IMR-90 (cell line): ENCODE measurements around the gene SART1. TPM values are rescaled to one million over a fixed set of nuclear protein-coding genes. Genes with fewer than 3 reads are reported as not detected.

Source experiments
- ATAC-seq: fragments of 200-7000 bp; cut with Tn5 transposase; 2 replicates; pipeline ENCODE4 v1.9.1; 2020; ENCODE audit warnings: low read depth, mild to moderate bottlenecking, moderate library complexity
- BruUV-seq: library from RNA; stranded (reverse); fragments of 400-500 nt; replicated peaks from 2 replicates; lab custom pipeline; 2021; lab: Mats Ljungman, UMichigan
- CTCF ChIA-PET: fragments of 300-600 bp; formaldehyde crosslinking; extraction: SDS; loops from one replicate; lab custom pipeline; 2021; ENCODE audit warnings: antibody characterized with exemption; lab: Yijun Ruan, JAX
- POLR2A ChIA-PET: fragments of 300-600 bp; sonication (Branson Sonifier 250); formaldehyde crosslinking; loops from one replicate; lab custom pipeline; 2022; ENCODE audit warnings: antibody characterized with exemption; ENCODE audit not compliant: unreplicated experiment; lab: Charles Lee
- DNase-seq: peaks from one replicate; pipeline ENCODE4 v3.0.0; 2013
- H2AFZ ChIP-seq: replicated peaks from 2 replicates; pipeline ENCODE3; 2013; ENCODE audit warnings: low read length, mild to moderate bottlenecking; ENCODE audit not compliant: poor library complexity
- H2AK5ac ChIP-seq: 2 replicates; pipeline ENCODE4 v1.6.1; 2013; ENCODE audit warnings: low read depth, low read length, inconsistent platforms
- H2AK9ac ChIP-seq: replicated peaks from 2 replicates; pipeline ENCODE3; 2013; ENCODE audit warnings: mild to moderate bottlenecking, low read depth, low read length, moderate library complexity; ENCODE audit not compliant: poor library complexity
- H2BK120ac ChIP-seq: 2 replicates; pipeline ENCODE4 v1.6.1; 2013; ENCODE audit warnings: low read depth, low read length, inconsistent platforms
- H2BK15ac ChIP-seq: 3 replicates; pipeline ENCODE4 v1.6.1; 2013; ENCODE audit warnings: low read depth, low read length, inconsistent platforms
- H2BK20ac ChIP-seq: 2 replicates; pipeline ENCODE4 v1.6.1; 2013; ENCODE audit warnings: low read depth, mild to moderate bottlenecking, inconsistent platforms, low read length, moderate library complexity
- H2BK5ac ChIP-seq: 2 replicates; pipeline ENCODE4 v1.6.1; 2013; ENCODE audit warnings: mild to moderate bottlenecking, low read depth, low read length, inconsistent platforms; ENCODE audit not compliant: poor library complexity, severe bottlenecking
- H3K14ac ChIP-seq: replicated peaks from 2 replicates; pipeline ENCODE4 v1.6.1; 2013; ENCODE audit warnings: low read depth, low read length, inconsistent platforms
- H3K18ac ChIP-seq: 2 replicates; pipeline ENCODE4 v1.6.1; 2013; ENCODE audit warnings: low read depth, low read length, control low read depth
- H3K23ac ChIP-seq: 2 replicates; pipeline ENCODE4 v1.6.1; 2013; ENCODE audit warnings: low read depth, low read length, inconsistent platforms
- H3K27ac ChIP-seq: 2 replicates; pipeline ENCODE4 v1.5.1; 2013; ENCODE audit warnings: mild to moderate bottlenecking, control low read depth, low read length; ENCODE audit not compliant: insufficient read depth
- H3K27me3 ChIP-seq: 2 replicates; pipeline ENCODE4 v1.6.1; 2013; ENCODE audit warnings: low read length; ENCODE audit not compliant: control insufficient read depth, insufficient read depth
- H3K36me3 ChIP-seq: 2 replicates; pipeline ENCODE4 v1.6.1; 2013; ENCODE audit warnings: low read length, mixed read lengths; ENCODE audit not compliant: control insufficient read depth, insufficient read depth
- H3K4ac ChIP-seq: 2 replicates; pipeline ENCODE4 v1.6.1; 2013; ENCODE audit warnings: low read depth, low read length, inconsistent platforms
- H3K4me1 ChIP-seq: 2 replicates; pipeline ENCODE4 v1.6.1; 2013; ENCODE audit warnings: low read length, mixed read lengths; ENCODE audit not compliant: control insufficient read depth, insufficient read depth
- H3K4me2 ChIP-seq: 2 replicates; pipeline ENCODE4 v1.6.1; 2013; ENCODE audit warnings: low read depth, mild to moderate bottlenecking, control low read depth, low read length, moderate library complexity
- H3K4me3 ChIP-seq: 2 replicates; pipeline ENCODE4 v1.5.1; 2013; ENCODE audit warnings: low read depth, mild to moderate bottlenecking, control low read depth, low read length, moderate library complexity; ENCODE audit not compliant: insufficient read depth
- H3K56ac ChIP-seq: 2 replicates; pipeline ENCODE4 v1.6.1; 2013; ENCODE audit warnings: low read length, inconsistent platforms; ENCODE audit not compliant: insufficient read depth; ENCODE audit errors: extremely low read depth
- H3K79me1 ChIP-seq, 2 experiments: 2 replicates each; pipeline ENCODE4 v1.6.1; 2013; ENCODE audit warnings: low read length in 2 of 2, inconsistent platforms in 1 of 2, low read depth in 1 of 2
- H3K9ac ChIP-seq: 2 replicates; pipeline ENCODE4 v1.6.1; 2013; ENCODE audit warnings: low read depth, low read length, control low read depth
- H3K9me1 ChIP-seq: 2 replicates; pipeline ENCODE4 v1.6.1; 2013; ENCODE audit warnings: low read length, inconsistent platforms; ENCODE audit not compliant: insufficient read depth
- H3K9me3 ChIP-seq: 2 replicates; pipeline ENCODE4 v1.6.1; 2013; ENCODE audit warnings: low read length; ENCODE audit not compliant: control insufficient read depth, insufficient read depth
- H4K20me1 ChIP-seq: 2 replicates; pipeline ENCODE4 v1.6.1; 2013; ENCODE audit warnings: low read length, inconsistent platforms; ENCODE audit not compliant: insufficient read depth
- H4K5ac ChIP-seq: 2 replicates; pipeline ENCODE4 v1.6.1; 2013; ENCODE audit warnings: mild to moderate bottlenecking, low read depth, low read length, control low read depth
- H4K8ac ChIP-seq, 2 experiments: 2 replicates each; pipeline ENCODE4 v1.6.1; 2013; ENCODE audit warnings: low read depth in 2 of 2, low read length in 2 of 2, control low read depth in 1 of 2, inconsistent platforms in 1 of 2
- H4K91ac ChIP-seq: 2 replicates; pipeline ENCODE4 v1.6.1; 2013; ENCODE audit warnings: low read depth, low read length, inconsistent platforms; ENCODE audit not compliant: insufficient read depth
- BHLHE40 ChIP-seq: fragments of 150-350 bp; IDR thresholded peaks from 2 replicates; pipeline ENCODE4 v1.6.1; 2016; ENCODE audit warnings: mild to moderate bottlenecking, low read depth, low read length
- CHD1 ChIP-seq: IDR thresholded peaks from 2 replicates; pipeline ENCODE4 v1.6.1; 2012; ENCODE audit warnings: low read depth, low read length, improper control_type of control experiment
- MAZ ChIP-seq: IDR thresholded peaks from 2 replicates; pipeline ENCODE4 v1.6.1; 2012; ENCODE audit warnings: low read depth, mild to moderate bottlenecking, low read length, improper control_type of control experiment, moderate library complexity, borderline replicate concordance
- MXI1 ChIP-seq: IDR thresholded peaks from 2 replicates; pipeline ENCODE4 v1.6.1; 2012; ENCODE audit warnings: low read depth, mild to moderate bottlenecking, low read length, moderate library complexity, borderline replicate concordance
- RCOR1 ChIP-seq: IDR thresholded peaks from 2 replicates; pipeline ENCODE4 v1.6.1; 2012; ENCODE audit warnings: mild to moderate bottlenecking, low read length, improper control_type of control experiment; ENCODE audit not compliant: insufficient replicate concordance
- WGBS, 2 experiments: methylation state at CpG; one replicate each; pipeline versions ENCODE4 v1.1.5 to v1.1.7; 2013; ENCODE audit warnings: missing lambda C conversion rate in 2 of 2; ENCODE audit not compliant: insufficient read length in 1 of 2; ENCODE audit errors: extremely low coverage in 2 of 2; 5-methylcytosine and 5-hydroxymethylcytosine counted together
- dilution Hi-C: fragments of 300-500 bp; cut with HindIII; formaldehyde crosslinking; loops from one replicate; pipeline ENCODE4 v1.14.3; 2018; ENCODE audit warnings: low sequenced_read_pairs; ENCODE audit not compliant: unreplicated experiment
- in situ Hi-C: fragments of 300-500 bp; cut with MboI; formaldehyde crosslinking; loops from 3 replicates; pipeline ENCODE4 v1.14.3; 2019; ENCODE audit warnings: low sequenced_read_pairs, inconsistent platforms, mixed read lengths
- intact Hi-C: fragments of 100-400 bp; cut with micrococcal nuclease; formaldehyde crosslinking; loops from 2 replicates; pipeline ENCODE4 v1.10.0; 2022
- polyA plus RNA-seq, 3 experiments: library from polyadenylated mRNA; depleted of rRNA; stranded (reverse); fragments of >200 nt; gene quantifications; 2 replicates each; pipeline ENCODE4 v1.2.3, GENCODE V29; 2012; ENCODE audit warnings: low replicate concordance in 1 of 3
- total RNA-seq: library from RNA; depleted of rRNA; stranded (reverse); fragments of >200 nt; gene quantifications from 2 replicates; pipeline ENCODE4 v1.2.3, GENCODE V29; 2012
- TF ChIP-seq, protein P1 (sequence below): conservative IDR thresholded peaks from 2 replicates; pipeline ENCODE4 v1.5.1; 2012; ENCODE audit warnings: mild to moderate bottlenecking, low read depth, low read length, improper control_type of control experiment

The SART1 gene
- total and polyA plus RNA-seq, 2 of the 4 experiments (the other 2 are of a cell fraction) = 25.5 to 43.5 TPM

DNA sequence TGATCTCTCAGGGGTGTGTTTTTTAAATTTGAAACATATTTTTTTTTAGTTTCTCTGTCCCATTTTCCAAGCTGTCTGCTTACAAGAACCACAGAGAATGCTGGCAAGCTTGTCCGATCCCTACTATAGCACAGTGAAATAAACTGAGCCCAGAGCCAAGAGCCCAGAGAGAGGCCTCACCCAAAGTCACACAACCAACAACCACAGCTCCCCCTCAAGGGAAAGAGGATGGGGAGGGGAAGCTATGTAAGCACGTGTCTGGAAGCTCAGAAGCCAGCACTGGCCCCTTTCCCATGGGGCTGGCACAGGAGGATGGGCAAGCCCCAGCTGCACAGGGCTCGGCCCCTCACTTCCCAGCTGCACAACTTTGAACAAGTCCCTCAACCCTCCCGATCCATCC, 3.2 kb upstream of the SART1 start:
- ChIA-PET CTCF (no interaction called here), POLR2A (interaction anchor here (0.6 kb wide), 1 partner anchor 43 kb away, joined by 3 read pairs; no protein-coding TSS in a partner anchor)
- Histone ChIP-seq H2BK15ac (no peak overlapping the region), H2AK5ac (no peak overlapping the region), H3K9ac (no peak overlapping the region), H3K4me2 (no peak overlapping the region), H3K23ac (no peak overlapping the region), H3K14ac (no peak overlapping the region), H4K20me1 (no peaks in the 10 kb centered on the region; the same call in 1 of the 2 replicates), H4K8ac (no peak overlapping the region), H3K79me1 (peaks cover 4 to 22% of the 10 kb centered on the region in 2 experiments; a peak in 3 of 4 replicates), H3K18ac (no peak overlapping the region), H2BK120ac (no peak overlapping the region), H3K56ac (no peak overlapping the region), H4K91ac (no peak overlapping the region), H3K4me1 (peaks cover 8% of the 10 kb centered on the region), H3K9me3 (no peaks in the 10 kb centered on the region), H2BK5ac (no peak overlapping the region), H2AFZ (no peak overlapping the region), H3K4me3 (no peak overlapping the region), H2AK9ac (no peak overlapping the region), H3K27ac (no peak overlapping the region), H3K27me3 (no peaks in the 10 kb centered on the region), H4K5ac (no peak overlapping the region), H2BK20ac (no peak overlapping the region), H3K4ac (no peak overlapping the region), H3K9me1 (peaks cover 5% of the 10 kb centered on the region; the same call in 1 of the 2 replicates), H3K36me3 (no peaks in the 10 kb centered on the region)
- ATAC-seq (no peak), DNase-seq (no peak)
- dilution Hi-C loops (no loop called here), in situ Hi-C loops (no loop called here), intact Hi-C loops (no loop called here)
- BruUV-seq = no TSS peak
- TF ChIP-seq, protein P1, sequence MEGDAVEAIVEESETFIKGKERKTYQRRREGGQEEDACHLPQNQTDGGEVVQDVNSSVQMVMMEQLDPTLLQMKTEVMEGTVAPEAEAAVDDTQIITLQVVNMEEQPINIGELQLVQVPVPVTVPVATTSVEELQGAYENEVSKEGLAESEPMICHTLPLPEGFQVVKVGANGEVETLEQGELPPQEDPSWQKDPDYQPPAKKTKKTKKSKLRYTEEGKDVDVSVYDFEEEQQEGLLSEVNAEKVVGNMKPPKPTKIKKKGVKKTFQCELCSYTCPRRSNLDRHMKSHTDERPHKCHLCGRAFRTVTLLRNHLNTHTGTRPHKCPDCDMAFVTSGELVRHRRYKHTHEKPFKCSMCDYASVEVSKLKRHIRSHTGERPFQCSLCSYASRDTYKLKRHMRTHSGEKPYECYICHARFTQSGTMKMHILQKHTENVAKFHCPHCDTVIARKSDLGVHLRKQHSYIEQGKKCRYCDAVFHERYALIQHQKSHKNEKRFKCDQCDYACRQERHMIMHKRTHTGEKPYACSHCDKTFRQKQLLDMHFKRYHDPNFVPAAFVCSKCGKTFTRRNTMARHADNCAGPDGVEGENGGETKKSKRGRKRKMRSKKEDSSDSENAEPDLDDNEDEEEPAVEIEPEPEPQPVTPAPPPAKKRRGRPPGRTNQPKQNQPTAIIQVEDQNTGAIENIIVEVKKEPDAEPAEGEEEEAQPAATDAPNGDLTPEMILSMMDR = no peak
- TF ChIP-seq BHLHE40 = no peak
- TF ChIP-seq MXI1 = no peak
- TF ChIP-seq CHD1 = no peak
- no peak for TF ChIP-seq RCOR1
- no peak for TF ChIP-seq MAZ
- no CpG with 5 or more reads among the region's 4 CpGs for WGBS, 2 experiments
